HG03378 (cell line): ENCODE data around the gene ALDOB.

Source experiments
- ATAC-seq: cut with Tn5 transposase; IDR thresholded peaks from one replicate; pipeline ENCODE4 v1.9.1; 2021; ENCODE audit warnings: mild to moderate bottlenecking, moderate library complexity; ENCODE audit not compliant: unreplicated experiment

The ALDOB gene

GRCh38 chr9:101435601-101436079, at the start of gene ALDOB:
Gene ALDOB, minus strand, starts transcription at chr9:101435774. Its CDS starts 4,887 bp downstream, at chr9:101430887.
- ATAC-seq = no peak

- ATAC-seq = no peak
These were observed 48.5 kb upstream of the ALDOB start for GRCh38 chr9:101484046-101484445.

GRCh38 chr9:101481261-101481660, 45.7 kb upstream of the ALDOB start:
- no peak for ATAC-seq

- ATAC-seq = no peak
These were observed 44.8 kb upstream of the ALDOB start for GRCh38 chr9:101480386-101480785.

GRCh38 chr9:101479338-101480030, 43.9 kb upstream of the ALDOB start:
- ATAC-seq = no peak

GRCh38 chr9:101478906-101479305, 43.3 kb upstream of the ALDOB start:
- no peak for ATAC-seq

GRCh38 chr9:101478444-101478843, 42.9 kb upstream of the ALDOB start:
- ATAC-seq = no peak

- ATAC-seq = no peak
These were observed 42.2 kb upstream of the ALDOB start for GRCh38 chr9:101477736-101478135.

- ATAC-seq = no peak
These were observed 41.6 kb upstream of the ALDOB start for GRCh38 chr9:101477214-101477613.

- ATAC-seq = no peak
These were observed 41.1 kb upstream of the ALDOB start for GRCh38 chr9:101476576-101477208.

GRCh38 chr9:101472891-101473290, 37.3 kb upstream of the ALDOB start:
- no peak for ATAC-seq

GRCh38 chr9:101470929-101471328, 35.4 kb upstream of the ALDOB start:
- no peak for ATAC-seq

GRCh38 chr9:101470021-101470420, 34.4 kb upstream of the ALDOB start:
- no peak for ATAC-seq

GRCh38 chr9:101469026-101469425, 33.5 kb upstream of the ALDOB start:
- no peak for ATAC-seq

GRCh38 chr9:101468116-101468515, 32.5 kb upstream of the ALDOB start:
- no peak for ATAC-seq

GRCh38 chr9:101467690-101468089, 32.1 kb upstream of the ALDOB start:
- ATAC-seq = no peak

GRCh38 chr9:101466863-101467262, 31.3 kb upstream of the ALDOB start:
- no peak for ATAC-seq

GRCh38 chr9:101465326-101465915, 29.8 kb upstream of the ALDOB start:
- no peak for ATAC-seq

GRCh38 chr9:101463397-101463796, 27.8 kb upstream of the ALDOB start:
- ATAC-seq = no peak

GRCh38 chr9:101462558-101462957, 27.0 kb upstream of the ALDOB start:
- no peak for ATAC-seq

GRCh38 chr9:101460965-101461364, 25.4 kb upstream of the ALDOB start:
- no peak for ATAC-seq

GRCh38 chr9:101458963-101459631, 23.5 kb upstream of the ALDOB start:
- ATAC-seq = peak; percentile 91
